Muscle layer of duodenum (tissue), 2 donors: ENCODE results near the gene IGSF21.

ENCODE experiments used
- H3K27ac ChIP-seq: one replicate; pipeline ENCODE4 v1.7.0; 2013; ENCODE audit warnings: mild to moderate bottlenecking, low read length
- H3K27me3 ChIP-seq: one replicate; pipeline ENCODE4 v1.7.0; 2013; ENCODE audit warnings: low read depth, mild to moderate bottlenecking, control low read depth, low read length
- H3K36me3 ChIP-seq, 2 donors: one replicate each; pipeline ENCODE4 v1.7.0; 2013; ENCODE audit warnings: low read length in 2 of 2, control low read depth in 1 of 2, mild to moderate bottlenecking in 1 of 2; ENCODE audit not compliant: insufficient read depth in 2 of 2, control insufficient read depth in 1 of 2
- H3K4me1 ChIP-seq, 2 donors: one replicate each; pipeline ENCODE4 v1.7.0; 2013; ENCODE audit warnings: low read length in 2 of 2, mild to moderate bottlenecking in 2 of 2, control low read depth in 1 of 2, moderate library complexity in 1 of 2; ENCODE audit not compliant: insufficient read depth in 2 of 2, control insufficient read depth in 1 of 2
- H3K4me3 ChIP-seq, 2 donors: one replicate each; pipeline ENCODE4 v1.7.0; 2013; ENCODE audit warnings: low read length in 2 of 2, low read depth in 1 of 2, mild to moderate bottlenecking in 1 of 2
- H3K9me3 ChIP-seq, 2 donors: one replicate each; pipeline ENCODE4 v1.7.0; 2013; ENCODE audit warnings: low read length in 2 of 2, control low read depth in 1 of 2, mild to moderate bottlenecking in 1 of 2; ENCODE audit not compliant: control insufficient read depth in 1 of 2
- donor health status: healthy.

IGSF21 gene

GRCh38 chr1:18234790-18235242 is 127.2 kb downstream of the IGSF21 start:
- Histone ChIP-seq H3K27me3 (no peaks in the 10 kb centered on the region), H3K4me1 (no peaks in the 10 kb centered on the region), H3K36me3 (no peaks in the 10 kb centered on the region), H3K27ac (no peak overlapping the region), H3K4me3 (no peak overlapping the region), H3K9me3 (peaks cover 7 to 13% of the 10 kb centered on the region in 2 donors)

- Histone ChIP-seq H3K9me3 (peaks cover 0 to 1% of the 10 kb centered on the region in 2 donors), H3K4me1 (no peaks in the 10 kb centered on the region), H3K36me3 (no peaks in the 10 kb centered on the region), H3K27me3 (no peaks in the 10 kb centered on the region), H3K27ac (no peak overlapping the region), H3K4me3 (no peak overlapping the region)
Measured at GRCh38 chr1:18237371-18237770, 129.8 kb downstream of the IGSF21 start.

- H3K4me3 ChIP-seq, result no peak overlapping the region
- no peaks in the 10 kb centered on the region for H3K27me3 ChIP-seq
- no peaks in the 10 kb centered on the region for H3K4me1 ChIP-seq
- no peaks in the 10 kb centered on the region for H3K36me3 ChIP-seq
- H3K9me3 ChIP-seq, result no peaks in the 10 kb centered on the region
- no peak overlapping the region for H3K27ac ChIP-seq
Measured at GRCh38 chr1:18238190-18238589, 130.6 kb downstream of the IGSF21 start.

- no peaks in the 10 kb centered on the region for H3K9me3 ChIP-seq
- no peak overlapping the region for H3K4me3 ChIP-seq
- no peaks in the 10 kb centered on the region for H3K36me3 ChIP-seq
- no peaks in the 10 kb centered on the region for H3K4me1 ChIP-seq
- no peak overlapping the region for H3K27ac ChIP-seq
- H3K27me3 ChIP-seq, result no peaks in the 10 kb centered on the region
Measured at GRCh38 chr1:18239671-18240070, 132.1 kb downstream of the IGSF21 start.

- no peak overlapping the region for H3K27ac ChIP-seq
- no peaks in the 10 kb centered on the region for H3K36me3 ChIP-seq
- H3K4me3 ChIP-seq, result no peak overlapping the region
- H3K9me3 ChIP-seq, result no peaks in the 10 kb centered on the region
- H3K4me1 ChIP-seq, result no peaks in the 10 kb centered on the region
- no peaks in the 10 kb centered on the region for H3K27me3 ChIP-seq
Measured at GRCh38 chr1:18240906-18241305, 133.3 kb downstream of the IGSF21 start.

- Histone ChIP-seq H3K4me1 (no peaks in the 10 kb centered on the region), H3K27ac (no peak overlapping the region), H3K27me3 (no peaks in the 10 kb centered on the region)
Measured at GRCh38 chr1:18241891-18242290, 134.3 kb downstream of the IGSF21 start.

GRCh38 chr1:18243503-18244175 is 136.0 kb downstream of the IGSF21 start:
- no peaks in the 10 kb centered on the region for H3K27me3 ChIP-seq
- H3K36me3 ChIP-seq, result no peaks in the 10 kb centered on the region
- H3K27ac ChIP-seq, result no peak overlapping the region
- no peaks in the 10 kb centered on the region for H3K4me1 ChIP-seq
- H3K9me3 ChIP-seq, result no peaks in the 10 kb centered on the region
- no peak overlapping the region for H3K4me3 ChIP-seq

More at GRCh38 chr1:18241891-18242290, 134.3 kb downstream of the IGSF21 start:
- Histone ChIP-seq H3K4me3 (no peak overlapping the region), H3K9me3 (no peaks in the 10 kb centered on the region), H3K36me3 (no peaks in the 10 kb centered on the region)

- Histone ChIP-seq H3K9me3 (no peaks in the 10 kb centered on the region), H3K4me1 (no peaks in the 10 kb centered on the region), H3K27me3 (no peaks in the 10 kb centered on the region), H3K36me3 (no peaks in the 10 kb centered on the region), H3K4me3 (no peak overlapping the region), H3K27ac (no peak overlapping the region)
Measured at GRCh38 chr1:18244762-18245161, 137.2 kb downstream of the IGSF21 start.

- Histone ChIP-seq H3K27ac (no peak overlapping the region), H3K36me3 (no peaks in the 10 kb centered on the region), H3K4me3 (no peak overlapping the region), H3K9me3 (no peaks in the 10 kb centered on the region), H3K4me1 (no peaks in the 10 kb centered on the region), H3K27me3 (no peaks in the 10 kb centered on the region)
Measured at GRCh38 chr1:18245647-18246046, 138.0 kb downstream of the IGSF21 start.

- H3K4me1 ChIP-seq, result no peaks in the 10 kb centered on the region
- H3K27ac ChIP-seq, result no peak overlapping the region
- no peak overlapping the region for H3K4me3 ChIP-seq
- no peaks in the 10 kb centered on the region for H3K36me3 ChIP-seq
- H3K27me3 ChIP-seq, result no peaks in the 10 kb centered on the region
- peaks cover 3 to 9% of the 10 kb centered on the region in 2 donors for H3K9me3 ChIP-seq
Measured at GRCh38 chr1:18246543-18246942, 138.9 kb downstream of the IGSF21 start.

GRCh38 chr1:18247151-18247550 is 139.6 kb downstream of the IGSF21 start:
- no peak overlapping the region for H3K27ac ChIP-seq
- H3K4me3 ChIP-seq, result no peak overlapping the region
- H3K4me1 ChIP-seq, result no peaks in the 10 kb centered on the region
- no peaks in the 10 kb centered on the region for H3K36me3 ChIP-seq
- peaks cover 5 to 10% of the 10 kb centered on the region in 2 donors for H3K9me3 ChIP-seq
- no peaks in the 10 kb centered on the region for H3K27me3 ChIP-seq

GRCh38 chr1:18249631-18250030 is 142.0 kb downstream of the IGSF21 start:
- H3K9me3 ChIP-seq, result peaks cover 5 to 10% of the 10 kb centered on the region in 2 donors
- no peaks in the 10 kb centered on the region for H3K27me3 ChIP-seq
- no peaks in the 10 kb centered on the region for H3K4me1 ChIP-seq
- no peak overlapping the region for H3K4me3 ChIP-seq
- no peak overlapping the region for H3K27ac ChIP-seq
- H3K36me3 ChIP-seq, result no peaks in the 10 kb centered on the region
